ENCODE results near the gene AP2B1. TPM values are rescaled to one million over a fixed set of nuclear protein-coding genes. Genes with fewer than 3 reads are reported as not detected.

AP2B1 gene
- total RNA-seq, 2 donors from 2014 or later, result 29.3 to 43.6 TPM

GRCh38 chr17:35666070-35666469, 78.9 kb downstream of the AP2B1 start:
- Histone ChIP-seq H3K36me3 (replicated peaks in 1 of 2; ENCODE audit: insufficient read depth in 1 of 2, low read depth in 2 of 2) (peaks cover 0 to 4% of the 10 kb centered on the region in 2 donors), H3K4me1 (no peaks in the 10 kb centered on the region), H3K27ac (no peak overlapping the region), H3K27me3 (no peaks in the 10 kb centered on the region), H3K9me3 (no peaks in the 10 kb centered on the region), H3K4me3 (no peak overlapping the region)
- ATAC-seq, result no peak
- intact Hi-C loops (cut with DNase I), result no loop called here
- no peak for TF ChIP-seq CTCF (IDR thresholded peaks at IDR 0.05)
- TF ChIP-seq POLR2A (IDR thresholded peaks at IDR 0.05), result no peak
- 45 to 48% methylated on average over 2 of the region's 2 CpGs for WGBS, 2 donors
- DNase-seq, result no peak

- no peak for TF ChIP-seq POLR2A (IDR thresholded peaks at IDR 0.05)
- TF ChIP-seq CTCF (IDR thresholded peaks at IDR 0.05), result no peak
- WGBS, 2 donors, result 92 to 93% methylated on average over 2 of the region's 2 CpGs
- no peak for ATAC-seq
These were observed 79.9 kb downstream of the AP2B1 start for GRCh38 chr17:35666967-35667532.

GRCh38 chr17:35668802-35669201, 81.7 kb downstream of the AP2B1 start:
- Histone ChIP-seq H3K9me3 (no peaks in the 10 kb centered on the region), H3K36me3 (replicated peaks in 1 of 2; ENCODE audit: insufficient read depth in 1 of 2, low read depth in 2 of 2) (peaks cover 0 to 2% of the 10 kb centered on the region in 2 donors), H3K4me3 (no peak overlapping the region), H3K27me3 (no peaks in the 10 kb centered on the region), H3K4me1 (no peaks in the 10 kb centered on the region), H3K27ac (no peak overlapping the region)
- 86 to 88% methylated on average over 4 of the region's 4 CpGs for WGBS, 2 donors
- intact Hi-C loops (cut with DNase I), result no loop called here
- TF ChIP-seq CTCF (IDR thresholded peaks at IDR 0.05) (no peak), POLR2A (IDR thresholded peaks at IDR 0.05) (no peak)
- ATAC-seq, result no peak
- DNase-seq, result no peak

More at GRCh38 chr17:35666967-35667532, 79.9 kb downstream of the AP2B1 start:
- H3K27me3 ChIP-seq, result no peaks in the 10 kb centered on the region
- intact Hi-C loops (cut with DNase I), result no loop called here
- no peak overlapping the region for H3K27ac ChIP-seq
- H3K36me3 ChIP-seq (replicated peaks in 1 of 2; ENCODE audit: insufficient read depth in 1 of 2, low read depth in 2 of 2), result peaks cover 0 to 4% of the 10 kb centered on the region in 2 donors
- no peaks in the 10 kb centered on the region for H3K9me3 ChIP-seq
- H3K4me3 ChIP-seq, result no peak overlapping the region
- no peaks in the 10 kb centered on the region for H3K4me1 ChIP-seq
- DNase-seq, result no peak

- DNase-seq (no peak), ATAC-seq (no peak)
- peaks cover 0 to 8% of the 10 kb centered on the region in 2 donors for H3K36me3 ChIP-seq (replicated peaks in 1 of 2; ENCODE audit: insufficient read depth in 1 of 2, low read depth in 2 of 2)
- H3K27me3 ChIP-seq, result no peaks in the 10 kb centered on the region
- H3K4me3 ChIP-seq, result no peak overlapping the region
- WGBS, 2 donors, result 60 to 83% methylated on average over 3 to 5 of the region's 5 CpGs
- H3K4me1 ChIP-seq, result no peaks in the 10 kb centered on the region
- H3K27ac ChIP-seq, result no peak overlapping the region
- no peak for TF ChIP-seq POLR2A (IDR thresholded peaks at IDR 0.05)
- TF ChIP-seq CTCF (IDR thresholded peaks at IDR 0.05), result no peak
- no peaks in the 10 kb centered on the region for H3K9me3 ChIP-seq
- intact Hi-C loops (cut with DNase I), result no loop called here
These were observed 87.4 kb downstream of the AP2B1 start for GRCh38 chr17:35674552-35674951.

GRCh38 chr17:35676441-35676840, 89.3 kb downstream of the AP2B1 start:
- Histone ChIP-seq H3K36me3 (replicated peaks in 1 of 2; ENCODE audit: insufficient read depth in 1 of 2, low read depth in 2 of 2) (peaks cover 0 to 10% of the 10 kb centered on the region in 2 donors), H3K4me3 (no peak overlapping the region), H3K9me3 (no peaks in the 10 kb centered on the region), H3K4me1 (no peaks in the 10 kb centered on the region), H3K27me3 (no peaks in the 10 kb centered on the region), H3K27ac (no peak overlapping the region)
- WGBS, 2 donors, result 89 to 90% methylated on average over 2 of the region's 2 CpGs
- TF ChIP-seq POLR2A (IDR thresholded peaks at IDR 0.05) (no peak), CTCF (IDR thresholded peaks at IDR 0.05) (no peak)
- DNase-seq (no peak), ATAC-seq (no peak)
- intact Hi-C loops (cut with DNase I), result no loop called here

Measured in body of pancreas (tissue), 4 donors.